ENCODE results near the gene WDR45. TPM values are rescaled to one million over a fixed set of nuclear protein-coding genes. Genes with fewer than 3 reads are reported as not detected.
"Not testable (repeated sequence)": the region's sequence is repeated elsewhere in the genome, so short reads cannot be mapped to it uniquely, and the experiment has no call there.

WDR45 gene
- 26.2 TPM for polyA plus RNA-seq (2013, experiment 1 of 2)
- polyA plus RNA-seq (2013, experiment 2 of 2) = 25.9 TPM

DNA sequence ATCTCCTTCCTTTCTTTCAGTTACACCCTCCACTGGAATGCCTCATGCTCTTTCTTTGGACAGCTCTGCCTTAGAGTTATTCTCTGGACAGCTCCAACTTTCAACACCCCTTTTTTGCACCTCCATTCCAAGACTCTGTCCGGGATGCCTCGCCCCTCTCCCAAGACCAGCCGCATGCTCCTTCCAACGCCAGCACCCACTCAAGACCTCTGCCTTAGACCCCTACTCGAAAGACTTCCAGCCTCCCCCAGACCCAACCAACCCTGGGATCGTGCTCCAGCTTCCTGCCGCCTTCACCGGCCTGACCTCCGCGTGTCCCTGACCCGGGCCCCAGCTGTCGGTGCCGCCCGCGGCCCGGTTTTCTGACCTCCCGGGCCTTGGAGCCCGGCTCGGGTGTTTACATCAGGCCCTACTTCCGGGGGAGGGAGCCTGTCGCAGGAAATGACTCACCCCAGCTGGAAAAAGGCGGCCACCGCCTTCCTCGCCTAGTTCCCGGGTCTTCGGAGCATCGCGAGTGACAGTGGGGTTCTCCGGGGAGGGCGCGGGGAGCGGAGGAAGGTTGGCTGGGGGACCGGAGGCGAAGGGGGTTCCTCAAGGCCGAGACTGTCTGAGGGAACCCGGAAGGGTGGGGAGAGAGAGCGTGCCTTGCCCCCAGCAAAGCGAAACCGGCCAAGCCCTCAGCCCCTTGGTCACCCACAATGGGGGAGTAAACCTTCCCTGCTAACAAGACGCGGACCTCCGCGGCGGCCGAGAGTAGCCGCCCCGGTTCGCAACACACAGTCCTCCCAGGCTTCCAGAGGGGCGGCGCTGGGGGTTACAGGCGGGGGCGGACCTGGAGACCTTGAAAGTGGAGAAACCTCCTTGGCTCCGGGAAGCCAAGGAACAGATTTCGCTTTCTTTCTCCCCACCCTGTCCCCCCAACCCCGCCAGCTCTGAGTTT, at the start of gene WDR45:
Gene WDR45 (minus strand): TSS at position 399 of the 940 bp plus-strand sequence. CDS start 1,792 bp downstream, outside the sequence.
- peak within 1 kb of the TSS; percentile 83 for H3K56ac ChIP-seq (ENCODE audit: low read length)
- no peak within 1 kb of the TSS for H3K23ac ChIP-seq (ENCODE audit: low read length)
- H3K4me1 ChIP-seq (ENCODE audit: control insufficient read depth, low read depth, low read length) = no peaks in the 10 kb centered on the region
- WGBS (ENCODE audit: extremely low coverage, insufficient coverage, low lambda C conversion rate) = no CpG with 5 or more reads among the region's 55 CpGs
- H3K79me1 ChIP-seq (ENCODE audit: low read length) = no peaks in the 10 kb centered on the region
- H3K18ac ChIP-seq (ENCODE audit: low read length) = peak within 1 kb of the TSS; percentile 85
- peak; percentile 76 for DNase-seq
- H3K36me3 ChIP-seq (ENCODE audit: control insufficient read depth, insufficient read depth, low read length) = no peaks in the 10 kb centered on the region
- H4K8ac ChIP-seq (ENCODE audit: low read depth, low read length) = no peak within 1 kb of the TSS
- no peak within 1 kb of the TSS for H2BK5ac ChIP-seq (ENCODE audit: low read length)
- no peak within 1 kb of the TSS for H2BK120ac ChIP-seq (ENCODE audit: low read depth, low read length)
- no peak within 1 kb of the TSS for H2BK15ac ChIP-seq (replicated peaks; ENCODE audit: low read depth)
- H3K27me3 ChIP-seq (ENCODE audit: insufficient read depth, low read length, poor library complexity) = no peaks in the 10 kb centered on the region
- H3K4me3 ChIP-seq (ENCODE audit: low read length) = peak within 1 kb of the TSS; percentile 53
- H3K27ac ChIP-seq (ENCODE audit: low read depth, low read length) = peak within 1 kb of the TSS; percentile 57
- H3K4ac ChIP-seq (ENCODE audit: low read depth, low read length) = peak within 1 kb of the TSS; percentile 2
- H3K79me2 ChIP-seq (ENCODE audit: control insufficient read depth, insufficient read depth, low read length) = no peaks in the 10 kb centered on the region
- peak within 1 kb of the TSS; percentile 1 for H3K4me2 ChIP-seq (ENCODE audit: low read length)
- H2AK5ac ChIP-seq (ENCODE audit: low read length) = no peak within 1 kb of the TSS
- no peak within 1 kb of the TSS for H4K5ac ChIP-seq (ENCODE audit: low read length)
- peak within 1 kb of the TSS; percentile 66 for H3K9ac ChIP-seq (ENCODE audit: low read length)

- Histone ChIP-seq H3K4me2 (ENCODE audit: low read length) (no peak overlapping the region), H3K4me1 (ENCODE audit: control insufficient read depth, low read depth, low read length) (no peaks in the 10 kb centered on the region), H2BK5ac (ENCODE audit: low read length) (no peak overlapping the region), H2AK5ac (ENCODE audit: low read length) (no peak overlapping the region), H3K4me3 (ENCODE audit: low read length) (no peak overlapping the region), H3K9ac (ENCODE audit: low read length) (no peak overlapping the region), H2BK15ac (replicated peaks; ENCODE audit: low read depth) (no peak overlapping the region), H3K18ac (ENCODE audit: low read length) (no peak overlapping the region), H4K5ac (ENCODE audit: low read length) (no peak overlapping the region), H3K56ac (ENCODE audit: low read length) (no peak overlapping the region), H3K79me1 (ENCODE audit: low read length) (no peaks in the 10 kb centered on the region), H3K79me2 (ENCODE audit: control insufficient read depth, insufficient read depth, low read length) (no peaks in the 10 kb centered on the region), H2BK120ac (ENCODE audit: low read depth, low read length) (no peak overlapping the region), H3K27me3 (ENCODE audit: insufficient read depth, low read length, poor library complexity) (no peaks in the 10 kb centered on the region), H4K8ac (ENCODE audit: low read depth, low read length) (no peak overlapping the region), H3K4ac (ENCODE audit: low read depth, low read length) (no peak overlapping the region), H3K23ac (ENCODE audit: low read length) (no peak overlapping the region), H3K27ac (ENCODE audit: low read depth, low read length) (no peak overlapping the region), H3K36me3 (ENCODE audit: control insufficient read depth, insufficient read depth, low read length) (no peaks in the 10 kb centered on the region)
- DNase-seq = no peak
- no CpG with 5 or more reads among the region's 4 CpGs for WGBS (ENCODE audit: extremely low coverage, insufficient coverage, low lambda C conversion rate)
Measured at GRCh38 chrX:49129427-49129826, 49.7 kb upstream of the WDR45 start.

GRCh38 chrX:49127742-49128258, 48.1 kb upstream of the WDR45 start:
- not testable (repeated sequence) for H3K23ac ChIP-seq (ENCODE audit: low read length)

GRCh38 chrX:49122499-49122898, 42.8 kb upstream of the WDR45 start:
- Histone ChIP-seq H3K18ac (ENCODE audit: low read length) (no peak overlapping the region), H3K4me2 (ENCODE audit: low read length) (no peak overlapping the region), H2BK5ac (ENCODE audit: low read length) (no peak overlapping the region), H3K56ac (ENCODE audit: low read length) (no peak overlapping the region), H3K27me3 (ENCODE audit: insufficient read depth, low read length, poor library complexity) (no peaks in the 10 kb centered on the region), H3K4me3 (ENCODE audit: low read length) (no peak overlapping the region), H3K4ac (ENCODE audit: low read depth, low read length) (no peak overlapping the region), H2AK5ac (ENCODE audit: low read length) (no peak overlapping the region), H2BK15ac (replicated peaks; ENCODE audit: low read depth) (no peak overlapping the region), H3K79me2 (ENCODE audit: control insufficient read depth, insufficient read depth, low read length) (peaks cover 4% of the 10 kb centered on the region), H4K8ac (ENCODE audit: low read depth, low read length) (no peak overlapping the region), H3K23ac (ENCODE audit: low read length) (no peak overlapping the region), H3K4me1 (ENCODE audit: control insufficient read depth, low read depth, low read length) (no peaks in the 10 kb centered on the region), H3K36me3 (ENCODE audit: control insufficient read depth, insufficient read depth, low read length) (no peaks in the 10 kb centered on the region), H3K9ac (ENCODE audit: low read length) (no peak overlapping the region), H3K27ac (ENCODE audit: low read depth, low read length) (no peak overlapping the region), H2BK120ac (ENCODE audit: low read depth, low read length) (no peak overlapping the region), H4K5ac (ENCODE audit: low read length) (no peak overlapping the region), H3K79me1 (ENCODE audit: low read length) (no peaks in the 10 kb centered on the region)
- no CpG with 5 or more reads among the region's 5 CpGs for WGBS (ENCODE audit: extremely low coverage, insufficient coverage, low lambda C conversion rate)
- DNase-seq = no peak

More at GRCh38 chrX:49127742-49128258, 48.1 kb upstream of the WDR45 start:
- not testable (repeated sequence) for H3K4me3 ChIP-seq (ENCODE audit: low read length); DNase-seq; H4K5ac ChIP-seq (ENCODE audit: low read length); H3K9ac ChIP-seq (ENCODE audit: low read length); H3K4me2 ChIP-seq (ENCODE audit: low read length); H3K4me1 ChIP-seq (ENCODE audit: control insufficient read depth, low read depth, low read length); H3K56ac ChIP-seq (ENCODE audit: low read length); H3K18ac ChIP-seq (ENCODE audit: low read length); H2AK5ac ChIP-seq (ENCODE audit: low read length); H3K27me3 ChIP-seq (ENCODE audit: insufficient read depth, low read length, poor library complexity); H4K8ac ChIP-seq (ENCODE audit: low read depth, low read length); H3K4ac ChIP-seq (ENCODE audit: low read depth, low read length); H3K27ac ChIP-seq (ENCODE audit: low read depth, low read length); H3K79me2 ChIP-seq (ENCODE audit: control insufficient read depth, insufficient read depth, low read length); H3K79me1 ChIP-seq (ENCODE audit: low read length); H2BK15ac ChIP-seq (replicated peaks; ENCODE audit: low read depth); H2BK120ac ChIP-seq (ENCODE audit: low read depth, low read length); H3K36me3 ChIP-seq (ENCODE audit: control insufficient read depth, insufficient read depth, low read length); H2BK5ac ChIP-seq (ENCODE audit: low read length)
- no CpG with 5 or more reads among the region's 13 CpGs for WGBS (ENCODE audit: extremely low coverage, insufficient coverage, low lambda C conversion rate)

DNA sequence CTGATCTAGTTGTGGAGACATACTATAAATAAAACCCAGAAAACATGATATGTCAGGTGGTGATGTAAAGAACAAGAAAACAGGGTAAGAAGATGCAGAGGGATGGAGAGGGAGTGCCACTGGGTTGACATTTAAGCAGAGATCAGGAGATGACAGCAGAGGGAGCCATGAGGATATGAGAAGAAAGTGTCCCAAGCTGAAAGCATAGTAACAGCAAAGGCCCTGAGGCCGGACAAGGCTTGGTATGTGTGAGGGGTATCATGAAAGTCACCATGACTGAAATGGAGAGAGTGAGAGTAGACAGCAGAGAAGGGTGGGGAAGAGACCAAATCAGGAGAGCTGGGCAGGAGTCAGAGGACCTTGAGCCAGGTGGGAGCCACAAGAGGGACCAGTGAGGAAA, 40.4 kb upstream of the WDR45 start:
- Histone ChIP-seq H4K8ac (ENCODE audit: low read depth, low read length) (no peak overlapping the region), H3K4me2 (ENCODE audit: low read length) (no peak overlapping the region), H3K27ac (ENCODE audit: low read depth, low read length) (no peak overlapping the region), H2BK5ac (ENCODE audit: low read length) (no peak overlapping the region), H4K5ac (ENCODE audit: low read length) (no peak overlapping the region), H3K18ac (ENCODE audit: low read length) (no peak overlapping the region), H2BK15ac (replicated peaks; ENCODE audit: low read depth) (no peak overlapping the region), H3K36me3 (ENCODE audit: control insufficient read depth, insufficient read depth, low read length) (no peaks in the 10 kb centered on the region), H3K56ac (ENCODE audit: low read length) (no peak overlapping the region), H3K79me2 (ENCODE audit: control insufficient read depth, insufficient read depth, low read length) (peaks cover 4% of the 10 kb centered on the region), H3K4ac (ENCODE audit: low read depth, low read length) (no peak overlapping the region), H3K27me3 (ENCODE audit: insufficient read depth, low read length, poor library complexity) (no peaks in the 10 kb centered on the region), H3K23ac (ENCODE audit: low read length) (no peak overlapping the region), H3K79me1 (ENCODE audit: low read length) (no peaks in the 10 kb centered on the region), H2BK120ac (ENCODE audit: low read depth, low read length) (no peak overlapping the region), H3K4me1 (ENCODE audit: control insufficient read depth, low read depth, low read length) (no peaks in the 10 kb centered on the region), H2AK5ac (ENCODE audit: low read length) (no peak overlapping the region), H3K4me3 (ENCODE audit: low read length) (no peak overlapping the region), H3K9ac (ENCODE audit: low read length) (no peak overlapping the region)
- peak; percentile 25 for DNase-seq
- no CpG with 5 or more reads among the region's 1 CpG for WGBS (ENCODE audit: extremely low coverage, insufficient coverage, low lambda C conversion rate)

All from mesendoderm (in vitro differentiated cells).